WTC11 (cell line): Measurements from ENCODE around the gene TMEM132E. TPM values are rescaled to one million over a fixed set of nuclear protein-coding genes. Genes with fewer than 3 reads are reported as not detected.

Experiments used
- ATAC-seq: fragments of 200-7000 bp; cut with Tn5 transposase; 2 replicates; pipeline ENCODE4 v1.10.0; 2021; ENCODE audit warnings: mild to moderate bottlenecking, moderate library complexity
- CTCF ChIA-PET: fragments of 300-600 bp; sonication (Branson Sonifier 250); formaldehyde crosslinking; loops from one replicate; lab custom pipeline; 2021; ENCODE audit warnings: antibody characterized with exemption; lab: Charles Lee
- POLR2A ChIA-PET: fragments of 350-600 bp; sonication (Branson Sonifier 250); formaldehyde crosslinking; loops from one replicate; lab custom pipeline; 2021; ENCODE audit warnings: antibody characterized with exemption; lab: Charles Lee
- DNase-seq: peaks from one replicate; pipeline ENCODE4 v3.0.0; 2021; ENCODE audit warnings: low spot score
- H3K27ac Mint-ChIP-seq: 2 replicates; pipeline ENCODE4 v1.8.0; 2021; ENCODE audit warnings: mixed read lengths
- H3K27me3 Mint-ChIP-seq: 2 replicates; pipeline ENCODE4 v1.8.0; 2021; ENCODE audit warnings: low read depth, mild to moderate bottlenecking, moderate library complexity, mixed read lengths
- H3K36me3 Mint-ChIP-seq: 2 replicates; pipeline ENCODE4 v1.8.0; 2021; ENCODE audit warnings: mixed read lengths
- H3K4me1 Mint-ChIP-seq: 2 replicates; pipeline ENCODE4 v1.8.0; 2022; ENCODE audit warnings: mixed read lengths
- H3K4me3 Mint-ChIP-seq: 2 replicates; pipeline ENCODE4 v1.8.0; 2021; ENCODE audit warnings: mild to moderate bottlenecking, moderate library complexity, mixed read lengths
- H3K9me3 Mint-ChIP-seq: 2 replicates; pipeline ENCODE4 v1.8.0; 2021; ENCODE audit warnings: mixed read lengths
- ATF2 ChIP-seq: sonication (generic); formaldehyde crosslinking; IDR thresholded peaks from 2 replicates; pipeline ENCODE4 v1.8.1; 2022; ENCODE audit warnings: low read depth, missing genetic modification reagents, borderline replicate concordance
- ATF6 ChIP-seq: sonication (generic); formaldehyde crosslinking; IDR thresholded peaks from 2 replicates; pipeline ENCODE4 v1.8.1; 2023; ENCODE audit warnings: mild to moderate bottlenecking, missing genetic modification reagents
- CTCF ChIP-seq: fragments of 200-600 bp; IDR thresholded peaks from 2 replicates; pipeline ENCODE4 v1.8.0; 2022; ENCODE audit warnings: antibody characterized with exemption
- ETV6 ChIP-seq: sonication (generic); formaldehyde crosslinking; IDR thresholded peaks from 2 replicates; pipeline ENCODE4 v1.8.1; 2022; ENCODE audit warnings: mild to moderate bottlenecking, missing genetic modification reagents
- FOXK1 ChIP-seq: sonication (generic); formaldehyde crosslinking; IDR thresholded peaks from 2 replicates; pipeline ENCODE4 v1.8.0; 2022; ENCODE audit warnings: mild to moderate bottlenecking, moderate library complexity, missing genetic modification reagents
- HMGXB4 ChIP-seq: sonication (generic); formaldehyde crosslinking; IDR thresholded peaks from 2 replicates; pipeline ENCODE4 v1.8.1; 2023; ENCODE audit warnings: mild to moderate bottlenecking, moderate library complexity, missing genetic modification reagents
- JAZF1 ChIP-seq: fragments of 250-450 bp; sonication (Bioruptor Pico); IDR thresholded peaks from 2 replicates; pipeline ENCODE4 v1.9.0; 2021; ENCODE audit warnings: moderate library complexity, mild to moderate bottlenecking, inconsistent platforms
- KAT7 ChIP-seq: sonication (generic); formaldehyde crosslinking; IDR thresholded peaks from 2 replicates; pipeline ENCODE4 v1.8.1; 2023; ENCODE audit warnings: missing genetic modification reagents, mild to moderate bottlenecking, borderline replicate concordance
- MLX ChIP-seq: sonication (generic); formaldehyde crosslinking; IDR thresholded peaks from 2 replicates; pipeline ENCODE4 v1.8.1; 2023; ENCODE audit warnings: mild to moderate bottlenecking, missing genetic modification reagents, moderate library complexity
- MXD4 ChIP-seq: fragments of 250-450 bp; sonication (Bioruptor Pico); IDR thresholded peaks from 2 replicates; pipeline ENCODE4 v1.8.0; 2021; ENCODE audit warnings: mild to moderate bottlenecking, moderate library complexity, borderline replicate concordance
- MYBL2 ChIP-seq: sonication (generic); formaldehyde crosslinking; IDR thresholded peaks from 2 replicates; pipeline ENCODE4 v1.8.1; 2023; ENCODE audit warnings: mild to moderate bottlenecking, moderate library complexity, missing genetic modification reagents
- NR3C1 ChIP-seq: sonication (generic); formaldehyde crosslinking; conservative IDR thresholded peaks from 2 replicates; pipeline ENCODE4 v1.8.1; 2023; ENCODE audit warnings: low read depth, mild to moderate bottlenecking, missing genetic modification reagents
- STAT6 ChIP-seq: sonication (generic); formaldehyde crosslinking; conservative IDR thresholded peaks from 2 replicates; pipeline ENCODE4 v1.8.1; 2023; ENCODE audit warnings: mild to moderate bottlenecking, low read depth, missing genetic modification reagents, moderate library complexity
- TP53 ChIP-seq: sonication (generic); formaldehyde crosslinking; IDR thresholded peaks from 2 replicates; pipeline ENCODE4 v1.8.1; 2023; ENCODE audit warnings: mild to moderate bottlenecking, missing genetic modification reagents
- total RNA-seq: library from RNA; stranded (reverse); gene quantifications from 3 replicates; pipeline ENCODE4 v1.2.3, GENCODE V29; 2021

Gene TMEM132E
- total RNA-seq, 1 experiment from 2014 or later = 1.2 TPM

- TF ChIP-seq ATF2 (CRISPR knock-in tag) (no peak), MYBL2 (CRISPR knock-in tag) (no peak), MLX (CRISPR knock-in tag) (no peak), KAT7 (CRISPR knock-in tag) (no peak), ATF6 (no peak), HMGXB4 (no peak), JAZF1 (CRISPR knock-in tag) (no peak)
Observed at GRCh38 chr17:34658811-34659560, 79.6 kb downstream of the TMEM132E start (continued).

GRCh38 chr17:34663714-34664113 lies 84.3 kb downstream of the TMEM132E start:
- Mint-ChIP-seq H3K27ac (no peak overlapping the region), H3K4me3 (no peak overlapping the region), H3K4me1 (peaks cover 19% of the 10 kb centered on the region), H3K27me3 (peaks cover 6% of the 10 kb centered on the region), H3K9me3 (no peaks in the 10 kb centered on the region), H3K36me3 (no peaks in the 10 kb centered on the region)
- DNase-seq (no peak), ATAC-seq (no peak)
- TF ChIP-seq FOXK1 (CRISPR knock-in tag) = no peak
- TF ChIP-seq STAT6 (CRISPR knock-in tag) = no peak
- TF ChIP-seq TP53 (CRISPR knock-in tag) = no peak
- no peak for TF ChIP-seq NR3C1 (CRISPR knock-in tag)
- no peak for TF ChIP-seq MXD4 (CRISPR knock-in tag)
- no peak for TF ChIP-seq CTCF
- no peak for TF ChIP-seq ETV6 (CRISPR knock-in tag)
- CTCF ChIA-PET = no interaction called here
- POLR2A ChIA-PET = no interaction called here
